HepG2 (cell line): ENCODE data around the gene PRXL2B. TPM values are rescaled to one million over a fixed set of nuclear protein-coding genes. Genes with fewer than 3 reads are reported as not detected.

ENCODE experiments used
- ATAC-seq: fragments of 200-7000 bp; cut with Tn5 transposase; 3 replicates; pipeline ENCODE4 v1.9.1; 2020; ENCODE audit warnings: mild to moderate bottlenecking, moderate library complexity
- BruUV-seq: library from RNA; stranded (reverse); fragments of 400-500 nt; replicated peaks from 2 replicates; lab custom pipeline; 2021; lab: Mats Ljungman, UMichigan
- CTCF ChIA-PET: fragments of 300-600 bp; formaldehyde crosslinking; extraction: SDS; loops from one replicate; lab custom pipeline; 2021; ENCODE audit warnings: low total read pairs, inconsistent platforms, low intra/inter-chr PET ratio; lab: Yijun Ruan, JAX
- POLR2A ChIA-PET: fragments of 350-600 bp; sonication (Branson Sonifier 250); formaldehyde crosslinking; loops from one replicate; lab custom pipeline; 2020; ENCODE audit warnings: antibody characterized with exemption, inconsistent platforms; lab: Yijun Ruan, JAX
- DNase-seq: peaks from one replicate; pipeline ENCODE4 v3.0.0-alpha.2; 2015; ENCODE audit warnings: low spot score
- FAIRE-seq: peaks from 3 replicates; lab custom pipeline; 2011; peaks lifted over from hg19 to GRCh38; lab: Jason Lieb, UNC
- H2AFZ ChIP-seq: one replicate; pipeline ENCODE4 v1.6.1; 2011; ENCODE audit warnings: low read length, inconsistent platforms
- H3K27ac ChIP-seq: fragments of 300-600 bp; 3 replicates; pipeline ENCODE4 v1.8.0; 2011; ENCODE audit warnings: mixed run types, mild to moderate bottlenecking, mixed read lengths, low read length, inconsistent platforms; ENCODE audit not compliant: insufficient read depth; ENCODE audit errors: extremely low read length
- H3K27me3 ChIP-seq, 2 experiments: fragments of 200-600 bp in 1 of 2; 2 replicates in 1 of 2; 3 replicates in 1 of 2; pipeline versions ENCODE4 v1.6.0 to v1.8.0; 2011; ENCODE audit warnings: low read length in 2 of 2, mild to moderate bottlenecking in 2 of 2, moderate library complexity in 2 of 2, inconsistent platforms in 1 of 2; ENCODE audit not compliant: insufficient read depth in 2 of 2, control insufficient read depth in 1 of 2
- H3K36me3 ChIP-seq, 2 experiments: fragments of 200-600 bp in 1 of 2; replicated peaks in 1 of 2; 2 replicates in 1 of 2; 3 replicates in 1 of 2; pipeline versions ENCODE4 v1.5.1 to v1.8.0; 2011; ENCODE audit warnings: low read length in 2 of 2, inconsistent platforms in 1 of 2; ENCODE audit not compliant: insufficient read depth in 2 of 2, control insufficient read depth in 1 of 2
- H3K4me1 ChIP-seq: 2 replicates; pipeline ENCODE4 v1.5.1; 2012; ENCODE audit warnings: low read length, inconsistent platforms; ENCODE audit not compliant: insufficient read depth
- H3K4me2 ChIP-seq: 2 replicates; pipeline ENCODE4 v1.6.0; 2011; ENCODE audit warnings: low read depth, low read length, inconsistent platforms
- H3K4me3 ChIP-seq, 3 experiments: fragments of 200-600 bp in 1 of 3; sonication (generic), shearing (Covaris generic) in 1 of 3; replicated peaks in 1 of 3; 2 replicates each; pipeline ENCODE4 v1.5.1; 2011 to 2016; ENCODE audit warnings: low read length in 3 of 3, inconsistent platforms in 2 of 3, low read depth in 2 of 3, mild to moderate bottlenecking in 2 of 3, control low read depth in 1 of 3, mixed read lengths in 1 of 3; ENCODE audit not compliant: insufficient read depth in 1 of 3
- H3K79me2 ChIP-seq: one replicate; pipeline ENCODE4 v1.6.1; 2011; ENCODE audit warnings: low read length, inconsistent platforms; ENCODE audit not compliant: insufficient read depth
- H3K9ac ChIP-seq: 2 replicates; pipeline ENCODE4 v1.6.0; 2011; ENCODE audit warnings: mild to moderate bottlenecking, low read depth, low read length, inconsistent platforms; ENCODE audit not compliant: insufficient read depth
- H3K9me3 ChIP-seq: 2 replicates; pipeline ENCODE4 v1.5.1; 2012; ENCODE audit warnings: mild to moderate bottlenecking, low read length
- H4K20me1 ChIP-seq: 2 replicates; pipeline ENCODE4 v1.6.0; 2011; ENCODE audit warnings: inconsistent platforms, mild to moderate bottlenecking, low read length, moderate library complexity; ENCODE audit not compliant: insufficient read depth
- AKAP8 ChIP-seq: sonication (generic); formaldehyde crosslinking; IDR thresholded peaks from 2 replicates; pipeline ENCODE4 v1.5.1; 2020; ENCODE audit warnings: mild to moderate bottlenecking, missing genetic modification reagents
- CEBPG ChIP-seq: IDR thresholded peaks from 2 replicates; pipeline ENCODE4 v1.6.1; 2016
- EHMT2 ChIP-seq: fragments of 200-600 bp; sonication (generic); IDR thresholded peaks from 2 replicates; pipeline ENCODE4 v1.7.0; 2017; ENCODE audit warnings: antibody characterized with exemption, low read depth, low read length, borderline replicate concordance
- ISX ChIP-seq: sonication (generic); formaldehyde crosslinking; conservative IDR thresholded peaks from 2 replicates; pipeline ENCODE4 v1.5.0; 2020; ENCODE audit warnings: missing genetic modification reagents
- KLF6 ChIP-seq: IDR thresholded peaks from 2 replicates; pipeline ENCODE4 v1.8.0; 2016; ENCODE audit warnings: missing biosample characterization, missing genetic modification reagents
- PHF21A ChIP-seq: sonication (generic); formaldehyde crosslinking; IDR thresholded peaks from 2 replicates; pipeline ENCODE4 v1.5.0; 2020; ENCODE audit warnings: mild to moderate bottlenecking, missing genetic modification reagents
- SIN3B ChIP-seq: fragments of 150-350 bp; IDR thresholded peaks from 2 replicates; pipeline ENCODE4 v1.6.1; 2014; ENCODE audit warnings: low read length
- TCF7 ChIP-seq: sonication (generic); IDR thresholded peaks from 2 replicates; pipeline ENCODE4 v1.6.1; 2016; ENCODE audit warnings: antibody characterized with exemption, low read depth
- ZBTB38 ChIP-seq: sonication (generic); formaldehyde crosslinking; IDR thresholded peaks from 2 replicates; pipeline ENCODE4 v1.5.1; 2020; ENCODE audit warnings: mild to moderate bottlenecking, missing genetic modification reagents
- ZNF326 ChIP-seq: sonication (generic); formaldehyde crosslinking; IDR thresholded peaks from 2 replicates; pipeline ENCODE4 v1.4.0; 2020; ENCODE audit warnings: missing genetic modification reagents, borderline replicate concordance
- ZNF510 ChIP-seq: sonication (generic); formaldehyde crosslinking; IDR thresholded peaks from 2 replicates; pipeline ENCODE4 v1.4.0; 2020; ENCODE audit warnings: low read depth, mild to moderate bottlenecking, missing genetic modification reagents
- ZNF710 ChIP-seq: sonication (generic); formaldehyde crosslinking; IDR thresholded peaks from 2 replicates; pipeline ENCODE4 v1.5.0; 2020; ENCODE audit warnings: mild to moderate bottlenecking, missing genetic modification reagents, borderline replicate concordance
- ZNF883 ChIP-seq: sonication (generic); formaldehyde crosslinking; IDR thresholded peaks from 2 replicates; pipeline ENCODE4 v1.5.1; 2020; ENCODE audit warnings: mild to moderate bottlenecking, missing genetic modification reagents; ENCODE audit errors: not compliant biosample characterization
- WGBS: methylation state at CpG from one replicate; pipeline ENCODE4 v1.1.6; 2017; ENCODE audit warnings: low lambda C conversion rate; 5-methylcytosine and 5-hydroxymethylcytosine counted together
- in situ Hi-C: cut with HindIII; loops from 2 replicates; pipeline ENCODE4 v1.10.0; 2017; ENCODE audit warnings: low pct_unique_long_range_greater_than_20kb; ENCODE audit not compliant: extremely low pct_ligation_motif_present
- intact Hi-C: fragments of 100-400 bp; cut with micrococcal nuclease; formaldehyde crosslinking; loops from one replicate; pipeline ENCODE4 v1.10.0; 2022; ENCODE audit not compliant: unreplicated experiment
- polyA plus RNA-seq, 8 experiments: library from polyadenylated mRNA; depleted of rRNA in 3 of 8; stranded (reverse) in 7 of 8; unstranded in 1 of 8; fragments of >200 nt; fragmentation: Illumina TruSeq in 4 of 8; extraction: Trizol in 4 of 8; gene quantifications; 2 replicates each; pipeline versions ENCODE4 v1.2.1 to v1.2.3, GENCODE V29; 2011 to 2016; ENCODE audit warnings: low read depth in 4 of 8, missing spikeins in 1 of 8, mixed read lengths in 1 of 8; ENCODE audit not compliant: insufficient read depth in 1 of 8
- total RNA-seq, 5 experiments: library from RNA; depleted of rRNA; stranded (reverse); fragments of >200 nt; fragmentation: Illumina TruSeq; extraction: Trizol; gene quantifications; 2 replicates each; pipeline ENCODE4 v1.2.3, GENCODE V29; 2016; ENCODE audit warnings: low read depth in 1 of 5
- TF ChIP-seq, protein P1 (sequence below): sonication (generic); formaldehyde crosslinking; IDR thresholded peaks from 2 replicates; pipeline ENCODE4 v1.5.1; 2020; ENCODE audit warnings: mild to moderate bottlenecking, missing genetic modification reagents, moderate library complexity

PRXL2B gene
- total and polyA plus RNA-seq, 2 of the 13 experiments (the other 11 are each of a cell fraction or from before 2014, with no cell fraction given), result 16.8 to 22.1 TPM

DNA sequence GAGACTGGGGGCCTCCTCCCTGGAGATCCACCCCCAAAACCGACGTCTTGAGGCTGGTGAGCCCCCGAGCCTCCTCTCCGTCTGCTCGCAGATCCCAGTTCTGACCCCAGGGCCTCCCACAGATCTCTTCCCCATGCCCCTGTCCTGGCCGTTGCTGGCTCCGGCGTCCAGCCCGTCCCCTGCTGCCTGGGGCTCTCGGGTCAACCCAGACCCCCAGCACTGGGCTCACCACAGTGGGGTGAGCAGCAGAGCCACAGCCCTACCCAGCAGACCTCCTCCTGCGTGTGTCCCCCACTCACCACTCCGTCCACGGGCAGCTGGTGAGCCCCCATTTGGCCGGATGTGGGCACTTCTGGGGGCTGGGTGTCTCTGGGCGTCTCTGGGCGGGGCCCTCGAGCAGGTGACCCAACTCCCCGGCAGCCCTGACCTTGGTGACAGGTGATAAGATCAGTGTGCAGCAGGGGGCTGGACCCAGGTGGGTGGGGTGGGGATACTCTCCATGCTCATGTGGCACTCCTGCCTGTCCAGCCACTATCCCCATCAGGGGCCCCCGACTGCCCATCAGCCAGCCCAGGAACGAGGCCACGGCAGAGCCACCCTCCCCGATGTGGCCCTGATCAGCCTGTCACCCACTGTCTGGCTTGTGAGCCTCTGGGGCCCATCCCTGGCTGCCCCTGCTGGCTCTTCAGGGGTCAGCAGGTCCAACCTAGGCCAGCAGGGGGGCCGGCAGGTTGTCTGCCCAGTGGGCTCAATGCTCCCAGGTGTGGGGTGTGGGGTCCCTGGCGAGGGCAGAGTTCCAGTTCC lies 29.7 kb upstream of the PRXL2B start (continued):
- no peak for TF ChIP-seq TCF7
- no peak; the same call in 1 of the 2 replicates for TF ChIP-seq KLF6 (CRISPR knock-in tag)
- no peak for TF ChIP-seq SIN3B
- TF ChIP-seq PHF21A, result 0 out of 2 replicates have a peak, but pooled peaks have one; percentile 46
- TF ChIP-seq ZNF510 (CRISPR knock-in tag), result no peak
- no peak for TF ChIP-seq ZNF326
- TF ChIP-seq CEBPG, result no peak
- TF ChIP-seq, all 625 proteins: peak for 92

DNA sequence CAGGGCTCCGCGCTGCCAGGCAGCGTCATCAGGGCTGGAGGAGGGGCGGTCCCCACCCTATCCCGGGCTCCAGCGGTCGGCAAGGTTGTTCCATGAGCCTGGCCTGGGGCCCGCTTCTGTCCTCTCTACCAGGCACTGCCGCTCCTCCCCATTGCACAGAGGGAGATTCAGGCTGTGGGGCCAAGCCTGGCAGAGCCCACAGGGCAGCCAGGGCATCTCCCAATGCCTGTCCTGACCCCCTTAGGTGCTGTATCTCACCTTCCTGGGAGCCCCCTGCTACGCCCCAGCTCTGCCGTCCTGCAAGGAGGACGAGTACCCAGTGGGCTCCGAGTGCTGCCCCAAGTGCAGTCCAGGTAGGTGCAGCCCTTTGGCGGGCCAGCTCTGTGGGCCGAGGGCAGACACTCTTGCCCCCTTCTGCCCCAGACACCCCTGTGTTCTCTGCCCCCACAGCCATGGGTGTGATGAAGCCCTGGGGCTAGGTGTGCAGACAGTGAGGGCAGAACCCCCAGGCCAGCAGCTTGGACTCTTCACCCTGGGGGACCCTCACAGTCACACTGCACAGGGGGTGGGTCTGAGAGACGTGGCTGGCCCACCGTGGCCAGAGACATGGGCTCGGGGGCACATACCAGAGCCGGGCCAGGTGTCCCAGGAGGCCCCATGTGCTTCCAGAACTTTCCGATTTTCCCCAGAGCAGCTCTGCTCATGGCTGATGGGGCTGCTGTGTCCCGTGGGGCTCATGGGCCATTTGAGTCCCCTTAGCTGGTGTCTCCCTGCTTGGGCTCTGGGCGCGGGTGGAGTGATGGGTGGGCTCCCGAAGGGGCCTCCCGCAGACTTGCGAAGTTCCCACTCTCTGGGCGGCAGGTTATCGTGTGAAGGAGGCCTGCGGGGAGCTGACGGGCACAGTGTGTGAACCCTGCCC lies 28.8 kb upstream of the PRXL2B start:
- no peak overlapping the region for H3K27ac ChIP-seq
- intact Hi-C loops (loop anchor here (5.0 kb wide), 1 partner anchor 75 kb away; the partner anchor contains the start of gene MMEL1), in situ Hi-C loops (no loop called here)
- H3K4me1 ChIP-seq, result peaks cover 28% of the 10 kb centered on the region
- peak overlapping the region; percentile 85 for H3K4me2 ChIP-seq
- DNase-seq, result no peak
- ATAC-seq, result no peak; the same call in 2 of the 3 replicates
- H2AFZ ChIP-seq, result no peak overlapping the region
- H3K9me3 ChIP-seq, result no peaks in the 10 kb centered on the region
- no peaks in the 10 kb centered on the region for H3K79me2 ChIP-seq
- no peak for FAIRE-seq
- no peaks in the 10 kb centered on the region; a peak in 1 of 5 replicates for H3K27me3 ChIP-seq
- ChIA-PET POLR2A (interaction anchor here (1.1 to 2.1 kb wide), 5 partner anchors 8 to 31 kb away, joined by 3 to 16 read pairs (median 5); partner anchors contain the start of genes PANK4 and PRXL2B), CTCF (interaction anchor here (1.1 kb wide), 1 partner anchor 20 kb away, joined by 3 read pairs; no protein-coding TSS in a partner anchor)
- H3K4me3 ChIP-seq, result peak overlapping the region; percentile 71 to 89 (median 76); a peak in 4 of 6 replicates
- peak overlapping the region; percentile 50; the same call in 1 of the 2 replicates for H3K9ac ChIP-seq
- 0 out of 2 replicates have a peak, but pooled peaks cover 4% of the 10 kb centered on the region for H4K20me1 ChIP-seq
- no peaks in the 10 kb centered on the region; a peak in 1 of 5 replicates for H3K36me3 ChIP-seq
- BruUV-seq, result no TSS peak
- 91% methylated on average over 7 of the region's 30 CpGs for WGBS
- TF ChIP-seq ZBTB38 (CRISPR knock-in tag), result peak; percentile 10; the same call in 1 of the 2 replicates
- 0 out of 2 replicates have a peak, but pooled peaks have one; percentile 5 for TF ChIP-seq ZNF710 (CRISPR knock-in tag)
- TF ChIP-seq, protein P1, sequence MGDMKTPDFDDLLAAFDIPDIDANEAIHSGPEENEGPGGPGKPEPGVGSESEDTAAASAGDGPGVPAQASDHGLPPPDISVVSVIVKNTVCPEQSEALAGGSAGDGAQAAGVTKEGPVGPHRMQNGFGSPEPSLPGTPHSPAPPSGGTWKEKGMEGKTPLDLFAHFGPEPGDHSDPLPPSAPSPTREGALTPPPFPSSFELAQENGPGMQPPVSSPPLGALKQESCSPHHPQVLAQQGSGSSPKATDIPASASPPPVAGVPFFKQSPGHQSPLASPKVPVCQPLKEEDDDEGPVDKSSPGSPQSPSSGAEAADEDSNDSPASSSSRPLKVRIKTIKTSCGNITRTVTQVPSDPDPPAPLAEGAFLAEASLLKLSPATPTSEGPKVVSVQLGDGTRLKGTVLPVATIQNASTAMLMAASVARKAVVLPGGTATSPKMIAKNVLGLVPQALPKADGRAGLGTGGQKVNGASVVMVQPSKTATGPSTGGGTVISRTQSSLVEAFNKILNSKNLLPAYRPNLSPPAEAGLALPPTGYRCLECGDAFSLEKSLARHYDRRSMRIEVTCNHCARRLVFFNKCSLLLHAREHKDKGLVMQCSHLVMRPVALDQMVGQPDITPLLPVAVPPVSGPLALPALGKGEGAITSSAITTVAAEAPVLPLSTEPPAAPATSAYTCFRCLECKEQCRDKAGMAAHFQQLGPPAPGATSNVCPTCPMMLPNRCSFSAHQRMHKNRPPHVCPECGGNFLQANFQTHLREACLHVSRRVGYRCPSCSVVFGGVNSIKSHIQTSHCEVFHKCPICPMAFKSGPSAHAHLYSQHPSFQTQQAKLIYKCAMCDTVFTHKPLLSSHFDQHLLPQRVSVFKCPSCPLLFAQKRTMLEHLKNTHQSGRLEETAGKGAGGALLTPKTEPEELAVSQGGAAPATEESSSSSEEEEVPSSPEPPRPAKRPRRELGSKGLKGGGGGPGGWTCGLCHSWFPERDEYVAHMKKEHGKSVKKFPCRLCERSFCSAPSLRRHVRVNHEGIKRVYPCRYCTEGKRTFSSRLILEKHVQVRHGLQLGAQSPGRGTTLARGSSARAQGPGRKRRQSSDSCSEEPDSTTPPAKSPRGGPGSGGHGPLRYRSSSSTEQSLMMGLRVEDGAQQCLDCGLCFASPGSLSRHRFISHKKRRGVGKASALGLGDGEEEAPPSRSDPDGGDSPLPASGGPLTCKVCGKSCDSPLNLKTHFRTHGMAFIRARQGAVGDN (CRISPR knock-in tag), result 0 out of 2 replicates have a peak, but pooled peaks have one; percentile 2
- no peak for TF ChIP-seq EHMT2
- no peak for TF ChIP-seq ISX (CRISPR knock-in tag)
- TF ChIP-seq ZNF883 (CRISPR knock-in tag), result peak; percentile 6
- 0 out of 2 replicates have a peak, but pooled peaks have one; percentile 11 for TF ChIP-seq AKAP8
